B cell (primary cell): ENCODE data around the gene CTBP2.

Experiments
- CTCF ChIP-seq: fragments of 200-600 bp; IDR thresholded peaks from one replicate; pipeline ENCODE4 v1.8.0; 2022; ENCODE audit warnings: antibody characterized with exemption, mild to moderate bottlenecking
- EZH2 ChIP-seq: IDR thresholded peaks from 2 replicates; pipeline ENCODE4 v1.6.1; 2012; ENCODE audit warnings: borderline replicate concordance, low read depth, mild to moderate bottlenecking, moderate library complexity, low read length; ENCODE audit not compliant: insufficient read depth, poor library complexity, severe bottlenecking

GRCh38 chr10:124949543-124949942 lies 210.8 kb downstream of the CTBP2 start:
- no peak for TF ChIP-seq CTCF
- no peak for TF ChIP-seq EZH2
